ENCODE measurements around the gene TLR10.

Gene TLR10

GRCh38 chr4:38738940-38739803, 43.6 kb downstream of the TLR10 start:
- CTCF ChIA-PET: no interaction called here
- no peak for DNase-seq (ENCODE audit: extremely low spot score)

GRCh38 chr4:38735870-38736269, 46.9 kb downstream of the TLR10 start:
- TF ChIP-seq ZNF384 (IDR thresholded peaks at IDR 0.05) (no peak), TARDBP (IDR thresholded peaks at IDR 0.05) (no peak), ELF4 (IDR thresholded peaks at IDR 0.05) (no peak), ARNT (IDR thresholded peaks at IDR 0.05) (no peak), SUZ12 (IDR thresholded peaks at IDR 0.05) (no peak), NFRKB (IDR thresholded peaks at IDR 0.05) (no peak), CTBP1 (IDR thresholded peaks at IDR 0.05; ENCODE audit: borderline replicate concordance) (no peak), FOXK2 (IDR thresholded peaks at IDR 0.05) (no peak), FOXM1 (IDR thresholded peaks at IDR 0.05; ENCODE audit: borderline replicate concordance) (no peak), BHLHE40 (IDR thresholded peaks at IDR 0.05; ENCODE audit: borderline replicate concordance) (no peak), FOXA1 (IDR thresholded peaks at IDR 0.05) (no peak), HDGF (IDR thresholded peaks at IDR 0.05; ENCODE audit: borderline replicate concordance) (no peak), LEF1 (IDR thresholded peaks at IDR 0.05; ENCODE audit: borderline replicate concordance) (no peak), SP1 (IDR thresholded peaks at IDR 0.05) (no peak), L3MBTL2 (conservative IDR thresholded peaks at IDR 0.05) (no peak), PKNOX1 (IDR thresholded peaks at IDR 0.05) (no peak)
- CTCF ChIA-PET: no interaction called here
- DNase-seq (ENCODE audit: extremely low spot score): no peak
- POLR2A ChIA-PET: no interaction called here

More at GRCh38 chr4:38738940-38739803, 43.6 kb downstream of the TLR10 start:
- POLR2A ChIA-PET: no interaction called here
- TF ChIP-seq FOXM1 (IDR thresholded peaks at IDR 0.05; ENCODE audit: borderline replicate concordance): no peak
- TF ChIP-seq NFRKB (IDR thresholded peaks at IDR 0.05): no peak
- TF ChIP-seq LEF1 (IDR thresholded peaks at IDR 0.05; ENCODE audit: borderline replicate concordance): no peak
- no peak for TF ChIP-seq L3MBTL2 (conservative IDR thresholded peaks at IDR 0.05)
- no peak for TF ChIP-seq FOXA1 (IDR thresholded peaks at IDR 0.05)
- no peak for TF ChIP-seq BHLHE40 (IDR thresholded peaks at IDR 0.05; ENCODE audit: borderline replicate concordance)
- no peak for TF ChIP-seq SUZ12 (IDR thresholded peaks at IDR 0.05)
- no peak for TF ChIP-seq ELF4 (IDR thresholded peaks at IDR 0.05)
- no peak for TF ChIP-seq ARNT (IDR thresholded peaks at IDR 0.05)
- no peak for TF ChIP-seq SP1 (IDR thresholded peaks at IDR 0.05)
- no peak for TF ChIP-seq HDGF (IDR thresholded peaks at IDR 0.05; ENCODE audit: borderline replicate concordance)
- TF ChIP-seq FOXK2 (IDR thresholded peaks at IDR 0.05): no peak
- TF ChIP-seq TARDBP (IDR thresholded peaks at IDR 0.05): no peak
- TF ChIP-seq PKNOX1 (IDR thresholded peaks at IDR 0.05): no peak
- TF ChIP-seq ZNF384 (IDR thresholded peaks at IDR 0.05): no peak
- TF ChIP-seq CTBP1 (IDR thresholded peaks at IDR 0.05; ENCODE audit: borderline replicate concordance): no peak

- ChIA-PET CTCF (interaction anchor here (0.5 to 0.8 kb wide), 3 partner anchors 554 to 658 kb away, joined by 3 to 5 read pairs (median 5); no protein-coding TSS in a partner anchor), POLR2A (no interaction called here)
- TF ChIP-seq ZNF384 (IDR thresholded peaks at IDR 0.05) (no peak), NFRKB (IDR thresholded peaks at IDR 0.05) (no peak), FOXM1 (IDR thresholded peaks at IDR 0.05; ENCODE audit: borderline replicate concordance) (no peak), FOXK2 (IDR thresholded peaks at IDR 0.05) (no peak), TARDBP (IDR thresholded peaks at IDR 0.05) (no peak), ARNT (IDR thresholded peaks at IDR 0.05) (no peak), HDGF (IDR thresholded peaks at IDR 0.05; ENCODE audit: borderline replicate concordance) (no peak), SP1 (IDR thresholded peaks at IDR 0.05) (no peak), L3MBTL2 (conservative IDR thresholded peaks at IDR 0.05) (no peak), SUZ12 (IDR thresholded peaks at IDR 0.05) (no peak), FOXA1 (IDR thresholded peaks at IDR 0.05) (no peak), CTBP1 (IDR thresholded peaks at IDR 0.05; ENCODE audit: borderline replicate concordance) (no peak), LEF1 (IDR thresholded peaks at IDR 0.05; ENCODE audit: borderline replicate concordance) (no peak), BHLHE40 (IDR thresholded peaks at IDR 0.05; ENCODE audit: borderline replicate concordance) (no peak), ELF4 (IDR thresholded peaks at IDR 0.05) (no peak), PKNOX1 (IDR thresholded peaks at IDR 0.05) (no peak)
- DNase-seq (ENCODE audit: extremely low spot score): no peak
Observed at GRCh38 chr4:38734911-38735310, 47.9 kb downstream of the TLR10 start.

GRCh38 chr4:38734446-38734845, 48.3 kb downstream of the TLR10 start:
- POLR2A ChIA-PET: no interaction called here
- TF ChIP-seq FOXA1 (IDR thresholded peaks at IDR 0.05): no peak
- no peak for TF ChIP-seq LEF1 (IDR thresholded peaks at IDR 0.05; ENCODE audit: borderline replicate concordance)
- TF ChIP-seq NFRKB (IDR thresholded peaks at IDR 0.05): no peak
- no peak for TF ChIP-seq SP1 (IDR thresholded peaks at IDR 0.05)
- no peak for TF ChIP-seq BHLHE40 (IDR thresholded peaks at IDR 0.05; ENCODE audit: borderline replicate concordance)
- TF ChIP-seq ELF4 (IDR thresholded peaks at IDR 0.05): no peak
- TF ChIP-seq ARNT (IDR thresholded peaks at IDR 0.05): no peak
- no peak for TF ChIP-seq SUZ12 (IDR thresholded peaks at IDR 0.05)
- TF ChIP-seq HDGF (IDR thresholded peaks at IDR 0.05; ENCODE audit: borderline replicate concordance): no peak
- CTCF ChIA-PET: interaction anchor here (0.6 to 0.8 kb wide), 2 partner anchors 553 to 555 kb away, joined by 3 to 5 read pairs; no protein-coding TSS in a partner anchor
- DNase-seq (ENCODE audit: extremely low spot score): no peak

GRCh38 chr4:38733663-38734062, 49.1 kb downstream of the TLR10 start:
- TF ChIP-seq ELF4 (IDR thresholded peaks at IDR 0.05) (no peak), PKNOX1 (IDR thresholded peaks at IDR 0.05) (no peak), FOXM1 (IDR thresholded peaks at IDR 0.05; ENCODE audit: borderline replicate concordance) (no peak), SUZ12 (IDR thresholded peaks at IDR 0.05) (no peak), ZNF384 (IDR thresholded peaks at IDR 0.05) (no peak), L3MBTL2 (conservative IDR thresholded peaks at IDR 0.05) (no peak), FOXA1 (IDR thresholded peaks at IDR 0.05) (no peak), FOXK2 (IDR thresholded peaks at IDR 0.05) (no peak), TARDBP (IDR thresholded peaks at IDR 0.05) (no peak), CTBP1 (IDR thresholded peaks at IDR 0.05; ENCODE audit: borderline replicate concordance) (no peak), HDGF (IDR thresholded peaks at IDR 0.05; ENCODE audit: borderline replicate concordance) (no peak), LEF1 (IDR thresholded peaks at IDR 0.05; ENCODE audit: borderline replicate concordance) (no peak), BHLHE40 (IDR thresholded peaks at IDR 0.05; ENCODE audit: borderline replicate concordance) (no peak)
- POLR2A ChIA-PET: no interaction called here
- DNase-seq (ENCODE audit: extremely low spot score): no peak
- CTCF ChIA-PET: no interaction called here

All from HEK293T (cell line).